OCI-LY3 (cell line): ENCODE results near the gene CLDN22.

Source experiments
- H2AFZ ChIP-seq: fragments of 200-600, 300-600 bp; shearing (Covaris generic); 2 replicates; pipeline ENCODE4 v1.6.0; 2014; ENCODE audit warnings: antibody characterized with exemption, low read depth, low read length
- H3K27ac ChIP-seq: fragments of 200-600, 300-600 bp; sonication (generic); 2 replicates; pipeline ENCODE4 v1.5.1; 2014; ENCODE audit warnings: mild to moderate bottlenecking, low read length, moderate library complexity, mixed read lengths
- H3K27me3 ChIP-seq: fragments of 200-600, 300-600 bp; sonication (generic); 2 replicates; pipeline ENCODE4 v1.6.1; 2014; ENCODE audit warnings: low read depth, low read length, mixed read lengths
- H3K36me3 ChIP-seq: fragments of 200-600, 300-600 bp; sonication (generic); replicated peaks from 2 replicates; pipeline ENCODE3; 2014; ENCODE audit warnings: low read depth, low read length, mixed read lengths
- H3K4me1 ChIP-seq: fragments of 300-600, 200-600 bp; sonication (generic); 2 replicates; pipeline ENCODE4 v1.6.1; 2014; ENCODE audit warnings: low read length, mixed read lengths
- H3K4me2 ChIP-seq: fragments of 200-600, 300-600 bp; sonication (generic); 2 replicates; pipeline ENCODE4 v1.6.1; 2014; ENCODE audit warnings: low read length, mixed read lengths
- H3K4me3 ChIP-seq: fragments of 300-600, 200-600 bp; sonication (generic); 2 replicates; pipeline ENCODE4 v1.5.1; 2014; ENCODE audit warnings: antibody characterized with exemption, mild to moderate bottlenecking, low read length, moderate library complexity
- H3K79me2 ChIP-seq: fragments of 300-600, 200-600 bp; shearing (Covaris generic); 2 replicates; pipeline ENCODE4 v1.6.1; 2014; ENCODE audit warnings: mild to moderate bottlenecking, low read length, mixed read lengths
- H3K9ac ChIP-seq: fragments of 300-600, 200-600 bp; shearing (Covaris generic); 2 replicates; pipeline ENCODE4 v1.6.0; 2014; ENCODE audit warnings: mild to moderate bottlenecking, low read length, moderate library complexity
- H3K9me3 ChIP-seq: fragments of 200-600, 300-600 bp; shearing (Covaris generic); 2 replicates; pipeline ENCODE4 v1.6.1; 2014; ENCODE audit warnings: low read length, mixed read lengths; ENCODE audit not compliant: insufficient read depth
- H4K20me1 ChIP-seq: fragments of 200-600, 300-600 bp; sonication (generic); 2 replicates; pipeline ENCODE4 v1.6.1; 2016; ENCODE audit warnings: low read length, mixed read lengths; ENCODE audit not compliant: insufficient read depth
- CTCF ChIP-seq: fragments of 200-600, 300-600 bp; sonication (generic); IDR thresholded peaks from 2 replicates; pipeline ENCODE4 v1.5.1; 2014; ENCODE audit warnings: antibody characterized with exemption, low read length, low read depth
- EZH2phosphoT487 ChIP-seq: fragments of 200-600 bp; shearing (Covaris generic); IDR thresholded peaks from 2 replicates; pipeline ENCODE4 v1.6.1; 2018; ENCODE audit warnings: antibody characterized with exemption, mixed run types, low read depth

The CLDN22 gene

GRCh38 chr4:183333202-183333601, 13.1 kb upstream of the CLDN22 start:
- H3K27me3 ChIP-seq: no peaks in the 10 kb centered on the region
- TF ChIP-seq CTCF: no peak
- TF ChIP-seq EZH2phosphoT487: no peak
- no peak overlapping the region for H3K4me2 ChIP-seq
- no peak overlapping the region for H2AFZ ChIP-seq
- H3K4me1 ChIP-seq: peaks cover 3% of the 10 kb centered on the region; the same call in 1 of the 2 replicates
- H3K4me3 ChIP-seq: no peak overlapping the region
- H3K9ac ChIP-seq: no peak overlapping the region
- no peaks in the 10 kb centered on the region for H4K20me1 ChIP-seq
- no peaks in the 10 kb centered on the region for H3K79me2 ChIP-seq
- no peaks in the 10 kb centered on the region for H3K36me3 ChIP-seq
- H3K9me3 ChIP-seq: no peaks in the 10 kb centered on the region
- no peak overlapping the region for H3K27ac ChIP-seq

DNA sequence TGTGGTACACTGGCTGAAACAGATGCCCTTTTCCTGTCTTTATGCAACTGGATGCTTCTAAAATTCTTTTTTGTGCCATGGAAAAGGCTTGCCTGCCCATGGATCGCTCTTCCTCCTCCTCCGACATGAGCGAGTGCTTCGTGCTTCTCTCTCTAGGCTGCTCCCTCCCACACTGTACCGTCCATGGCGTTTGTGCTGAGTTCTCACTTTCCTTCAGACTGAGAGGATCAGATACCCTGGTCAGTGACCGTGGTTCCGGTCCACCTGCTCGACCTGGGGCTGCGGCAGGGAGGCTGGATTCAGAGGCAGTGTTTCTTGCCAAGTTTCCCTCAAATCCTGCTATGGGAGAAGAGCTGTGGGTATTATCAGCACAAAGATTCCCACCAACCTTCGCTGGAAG, 12.4 kb upstream of the CLDN22 start:
- Histone ChIP-seq H3K4me2 (no peak overlapping the region), H3K9ac (no peak overlapping the region), H2AFZ (no peak overlapping the region), H4K20me1 (no peaks in the 10 kb centered on the region), H3K4me1 (peaks cover 3% of the 10 kb centered on the region; the same call in 1 of the 2 replicates), H3K4me3 (no peak overlapping the region), H3K9me3 (no peaks in the 10 kb centered on the region), H3K27ac (no peak overlapping the region), H3K36me3 (no peaks in the 10 kb centered on the region), H3K79me2 (no peaks in the 10 kb centered on the region), H3K27me3 (no peaks in the 10 kb centered on the region)
- TF ChIP-seq CTCF (no peak), EZH2phosphoT487 (no peak)

DNA sequence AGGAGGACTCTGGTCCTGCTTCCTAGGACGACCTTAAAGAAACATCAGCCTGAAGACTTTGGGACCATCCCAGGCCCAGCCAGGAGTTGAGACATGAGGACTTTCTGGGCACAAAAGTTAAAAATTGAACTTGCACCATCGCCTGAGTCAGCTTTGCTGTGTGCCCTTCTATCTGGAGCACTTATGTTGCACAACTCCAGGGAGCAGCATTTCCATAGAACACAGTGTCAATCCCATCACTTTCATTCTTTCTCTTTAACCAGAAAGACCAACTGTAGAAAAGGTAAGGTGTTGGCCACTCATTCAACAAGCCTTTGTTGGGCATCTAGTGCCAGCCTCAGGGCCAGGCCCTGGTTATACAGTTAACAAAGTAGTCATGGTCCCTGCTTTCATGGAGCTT, 10.8 kb upstream of the CLDN22 start:
- H3K4me2 ChIP-seq: no peak overlapping the region
- TF ChIP-seq CTCF (no peak), EZH2phosphoT487 (no peak)
- H3K9ac ChIP-seq: no peak overlapping the region
- H3K27me3 ChIP-seq: no peaks in the 10 kb centered on the region
- no peaks in the 10 kb centered on the region for H4K20me1 ChIP-seq
- H3K4me3 ChIP-seq: no peak overlapping the region
- peaks cover 3% of the 10 kb centered on the region for H3K36me3 ChIP-seq
- no peak overlapping the region for H3K27ac ChIP-seq
- no peak overlapping the region for H2AFZ ChIP-seq
- H3K4me1 ChIP-seq: peaks cover 6% of the 10 kb centered on the region; the same call in 1 of the 2 replicates
- H3K9me3 ChIP-seq: no peaks in the 10 kb centered on the region; the same call in 1 of the 2 replicates
- no peaks in the 10 kb centered on the region for H3K79me2 ChIP-seq

GRCh38 chr4:183329954-183330742, 10.1 kb upstream of the CLDN22 start:
- H3K4me2 ChIP-seq: no peak overlapping the region
- no peak overlapping the region for H2AFZ ChIP-seq
- H3K79me2 ChIP-seq: no peaks in the 10 kb centered on the region
- peaks cover 3% of the 10 kb centered on the region; the same call in 1 of the 2 replicates for H3K4me1 ChIP-seq
- H4K20me1 ChIP-seq: no peaks in the 10 kb centered on the region
- TF ChIP-seq CTCF (no peak), EZH2phosphoT487 (no peak)
- peaks cover 3% of the 10 kb centered on the region for H3K36me3 ChIP-seq
- no peaks in the 10 kb centered on the region; the same call in 1 of the 2 replicates for H3K9me3 ChIP-seq
- no peak overlapping the region for H3K27ac ChIP-seq
- H3K9ac ChIP-seq: no peak overlapping the region
- H3K27me3 ChIP-seq: no peaks in the 10 kb centered on the region
- H3K4me3 ChIP-seq: no peak overlapping the region
